GM12801 (cell line): ENCODE data around the gene PRCD.

ENCODE experiments used
- TF ChIP-seq, protein P1 (sequence below): IDR thresholded peaks from one replicate; pipeline ENCODE4 v1.5.1; 2011; ENCODE audit warnings: control low read depth; ENCODE audit not compliant: insufficient read length; ENCODE audit errors: extremely low read depth

The PRCD gene

DNA sequence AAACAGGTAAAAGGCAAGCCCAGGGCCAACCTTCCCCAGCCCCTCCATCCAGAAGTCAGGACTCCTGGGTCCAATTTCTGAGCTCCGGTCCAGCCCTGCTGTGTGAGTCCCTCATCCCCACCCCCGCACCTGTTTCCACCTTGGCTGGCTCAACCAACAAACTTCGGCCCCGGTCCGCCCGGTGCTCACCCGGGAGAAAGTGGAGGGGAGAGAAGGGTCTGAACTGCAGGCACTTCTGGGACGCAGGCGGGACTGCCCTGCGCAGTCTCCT, 39.2 kb upstream of the PRCD start:
- TF ChIP-seq, protein P1, sequence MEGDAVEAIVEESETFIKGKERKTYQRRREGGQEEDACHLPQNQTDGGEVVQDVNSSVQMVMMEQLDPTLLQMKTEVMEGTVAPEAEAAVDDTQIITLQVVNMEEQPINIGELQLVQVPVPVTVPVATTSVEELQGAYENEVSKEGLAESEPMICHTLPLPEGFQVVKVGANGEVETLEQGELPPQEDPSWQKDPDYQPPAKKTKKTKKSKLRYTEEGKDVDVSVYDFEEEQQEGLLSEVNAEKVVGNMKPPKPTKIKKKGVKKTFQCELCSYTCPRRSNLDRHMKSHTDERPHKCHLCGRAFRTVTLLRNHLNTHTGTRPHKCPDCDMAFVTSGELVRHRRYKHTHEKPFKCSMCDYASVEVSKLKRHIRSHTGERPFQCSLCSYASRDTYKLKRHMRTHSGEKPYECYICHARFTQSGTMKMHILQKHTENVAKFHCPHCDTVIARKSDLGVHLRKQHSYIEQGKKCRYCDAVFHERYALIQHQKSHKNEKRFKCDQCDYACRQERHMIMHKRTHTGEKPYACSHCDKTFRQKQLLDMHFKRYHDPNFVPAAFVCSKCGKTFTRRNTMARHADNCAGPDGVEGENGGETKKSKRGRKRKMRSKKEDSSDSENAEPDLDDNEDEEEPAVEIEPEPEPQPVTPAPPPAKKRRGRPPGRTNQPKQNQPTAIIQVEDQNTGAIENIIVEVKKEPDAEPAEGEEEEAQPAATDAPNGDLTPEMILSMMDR, result no peak

DNA sequence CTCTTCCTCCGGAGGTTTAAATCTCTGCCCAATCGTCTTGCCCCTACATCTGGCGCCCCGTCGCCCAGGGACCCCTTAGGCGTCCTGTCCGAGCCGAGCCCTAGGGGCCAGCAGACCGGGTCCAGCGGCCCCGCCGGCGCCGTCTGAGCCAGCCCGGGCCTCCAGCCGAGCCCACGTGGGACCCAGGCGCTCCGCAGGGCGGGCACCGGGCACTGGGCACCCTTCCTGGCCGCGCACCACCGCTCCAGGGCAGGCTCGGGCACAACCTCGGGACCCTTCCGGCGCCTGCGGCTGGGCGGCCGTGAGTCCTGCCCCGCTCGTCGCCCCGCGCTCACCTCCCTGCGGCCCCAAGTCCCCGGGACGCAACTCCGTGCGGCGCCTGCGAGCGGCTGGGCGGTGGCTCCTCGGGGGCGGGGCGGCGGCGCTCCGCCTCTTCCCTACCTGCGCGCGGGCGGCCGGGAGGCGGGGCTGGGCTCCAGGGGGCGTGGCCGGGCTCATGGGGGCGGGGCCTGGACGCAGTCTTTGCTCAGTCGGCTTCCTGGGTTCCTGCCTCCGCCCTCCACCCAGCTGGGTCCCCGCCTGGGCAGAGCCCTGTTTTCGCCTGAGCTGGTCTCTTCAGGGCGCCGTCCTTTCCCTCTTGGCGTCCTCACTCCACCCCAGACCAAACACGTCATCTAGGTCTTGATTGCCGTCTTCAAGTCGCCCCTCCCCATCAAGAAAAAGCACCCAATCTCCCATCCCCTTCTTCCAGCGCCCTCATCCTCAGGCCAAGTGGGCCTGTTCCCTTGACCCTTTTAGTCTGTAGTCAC, 38.6 kb upstream of the PRCD start, which contains the start of gene RHBDF2:
RHBDF2 (minus strand) TSS at position 406 of the 809 bp plus-strand sequence. CDS start 19,899 bp downstream, outside the sequence.
- TF ChIP-seq, protein P1, result no peak

DNA sequence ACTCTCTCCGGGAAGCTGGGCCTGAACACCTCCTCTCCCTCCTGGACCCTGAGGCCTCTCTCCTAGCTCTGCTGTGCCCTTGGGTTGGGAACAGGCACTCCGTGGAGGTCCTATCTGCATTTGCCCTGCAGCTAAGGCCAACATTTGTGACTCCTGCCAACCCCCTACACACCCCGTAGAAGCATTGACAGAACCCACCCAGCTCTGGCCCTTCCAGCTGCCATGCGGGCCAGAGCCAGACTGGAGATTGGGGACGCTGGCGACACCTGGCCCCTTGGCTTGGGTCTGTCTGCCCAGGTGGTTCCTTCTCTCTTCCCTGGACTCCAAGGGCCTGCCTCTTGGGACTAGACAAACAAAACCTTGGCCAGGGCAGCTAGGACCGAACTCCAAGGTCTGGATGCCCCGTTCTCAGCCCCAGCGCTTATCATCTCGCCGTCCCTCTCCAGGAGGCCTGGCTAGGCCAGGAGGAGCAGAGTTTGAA, 38.0 kb upstream of the PRCD start:
- TF ChIP-seq, protein P1, result no peak

DNA sequence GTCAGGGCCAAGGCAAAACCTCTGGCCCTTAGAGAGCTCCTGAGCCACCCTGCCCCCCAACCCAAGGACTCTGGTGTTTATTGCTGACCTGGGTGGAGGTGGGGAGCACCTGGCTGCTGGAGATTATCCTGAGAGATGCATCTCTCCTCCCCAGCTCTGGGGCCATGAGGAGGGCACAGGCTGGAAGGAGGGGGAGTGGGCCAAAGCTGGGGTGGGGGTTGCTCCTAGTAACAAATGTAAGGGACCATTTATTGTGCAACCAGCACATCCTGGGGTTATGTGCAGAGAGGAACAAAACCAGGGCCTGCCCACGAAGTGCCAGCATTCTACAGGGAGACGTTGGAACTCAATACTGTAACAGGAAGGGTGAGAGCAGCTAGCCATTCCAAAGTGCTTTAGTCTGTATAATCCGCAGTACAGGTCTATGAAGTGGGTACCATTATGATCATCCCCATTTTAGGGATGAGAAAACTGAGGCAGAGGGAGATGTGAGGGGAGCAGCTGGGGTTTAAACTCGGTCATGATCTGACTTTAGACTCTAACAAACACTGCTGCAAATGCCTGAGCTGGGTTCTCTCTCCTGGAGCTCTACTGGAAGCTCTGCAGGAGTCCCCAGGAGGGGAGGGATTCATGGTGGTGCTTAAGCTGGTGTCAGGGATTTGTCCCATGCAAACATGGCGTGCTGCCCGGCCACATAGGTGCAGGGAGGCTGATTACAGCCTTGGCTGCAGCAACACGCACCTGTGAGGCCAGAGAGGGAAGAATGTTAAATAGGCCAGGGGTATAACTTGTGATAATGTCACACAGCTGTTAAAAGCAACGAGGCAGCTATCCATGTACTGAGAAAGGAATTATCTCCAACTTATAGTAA, 37.3 kb upstream of the PRCD start:
- TF ChIP-seq, protein P1, result no peak

DNA sequence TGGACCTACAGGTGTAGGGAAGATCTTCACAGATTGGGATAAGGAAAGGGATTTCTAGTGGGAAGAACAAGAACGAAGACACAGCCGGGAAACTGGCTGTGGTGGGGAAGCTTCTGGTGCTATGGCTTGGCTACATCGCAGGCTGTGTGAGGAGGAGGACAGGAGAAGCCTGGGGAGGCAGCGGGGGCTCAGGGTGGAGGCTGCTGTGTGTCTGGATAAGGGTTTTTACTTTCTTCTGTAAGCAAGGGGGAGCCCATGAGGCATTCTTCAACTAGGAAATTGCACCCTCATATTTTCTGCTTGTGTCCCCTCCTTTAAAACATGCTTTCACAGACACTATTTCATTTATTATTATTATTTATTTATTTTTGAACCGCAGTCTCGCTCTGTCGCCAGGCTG, 35.7 kb upstream of the PRCD start:
- TF ChIP-seq, protein P1, result no peak

DNA sequence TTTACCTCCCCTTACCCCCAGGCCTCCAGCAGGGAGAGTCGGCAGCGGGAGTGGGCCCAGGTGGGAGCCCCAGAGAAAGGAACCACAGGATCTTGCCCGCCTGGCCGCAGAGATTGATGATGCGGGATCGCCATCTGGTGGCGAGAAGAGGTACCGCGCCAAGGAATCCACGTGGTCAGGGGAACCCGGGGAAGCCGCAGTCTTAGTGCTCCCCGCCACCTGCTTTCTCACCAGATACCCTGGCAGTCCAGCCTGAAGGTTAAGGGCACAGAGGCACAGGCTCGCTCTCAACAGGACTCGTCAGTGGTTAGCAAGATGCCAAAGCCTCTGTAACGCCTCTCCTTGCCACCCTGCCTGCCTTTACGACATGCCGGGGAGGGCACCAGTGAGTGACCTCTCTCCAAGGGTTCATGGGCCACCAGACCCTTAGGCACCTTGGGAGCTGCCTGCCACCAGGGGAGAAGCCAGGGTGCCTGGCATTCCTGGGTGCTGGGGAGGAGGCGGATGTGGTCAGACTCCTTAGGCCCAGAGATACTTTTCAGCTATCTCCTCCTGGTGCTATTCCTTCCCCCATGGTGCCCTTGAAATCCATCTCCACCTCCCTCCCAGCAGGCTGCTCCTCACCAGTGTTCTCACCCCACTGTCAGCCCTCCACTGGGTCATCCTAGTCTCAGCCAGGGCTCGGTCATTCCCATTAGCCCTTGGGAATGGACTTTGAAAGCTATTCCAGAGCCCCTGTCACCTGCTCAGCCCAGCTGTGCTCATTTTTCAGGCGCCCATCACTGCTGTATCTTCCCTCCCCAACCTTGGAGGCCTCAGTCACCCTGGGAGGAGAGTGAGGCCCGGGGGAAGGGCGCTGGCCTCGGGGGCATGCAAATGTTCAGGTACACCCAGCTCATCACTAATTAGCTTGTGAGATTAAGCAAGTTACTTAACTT, 33.2 kb upstream of the PRCD start:
- TF ChIP-seq, protein P1, result no peak

DNA sequence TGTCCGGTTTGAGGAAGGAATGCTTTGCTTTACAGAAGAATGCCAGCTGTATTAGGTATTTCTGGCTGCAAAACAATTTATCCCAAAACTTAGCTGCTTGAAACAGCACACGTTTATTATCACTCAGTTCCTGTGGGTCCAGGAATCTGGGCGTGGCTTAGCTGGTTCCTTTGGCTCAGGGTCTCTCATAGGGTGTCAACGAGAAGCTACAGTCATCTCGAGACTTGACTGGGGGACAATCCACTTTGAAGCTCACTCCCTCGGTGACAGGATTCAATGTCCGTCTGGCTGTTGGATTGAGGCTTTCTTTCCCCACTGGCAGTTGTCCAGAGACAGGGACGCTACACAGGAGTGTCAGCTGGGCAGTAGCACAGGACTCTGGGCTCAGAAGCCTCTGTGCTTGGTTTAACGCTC, 29.0 kb upstream of the PRCD start:
- TF ChIP-seq, protein P1, result no peak
